Stimulated activated naive CD8-positive, alpha-beta T cell treated with anti-CD3 and anti-CD28 coated beads, Interleukin-15, Interleukin-2, amounts not matched to agents 100 ng/mL and 50 ng/mL, for 24 hours (primary cell): Measurements from ENCODE around the gene STEAP4.
"Not testable (repeated sequence)": the region's sequence is repeated elsewhere in the genome, so short reads cannot be mapped to it uniquely, and the experiment has no call there.

Experiments used
- H3K27ac Mint-ChIP-seq: one replicate; pipeline ENCODE4 v1.8.0; 2021; ENCODE audit warnings: mild to moderate bottlenecking, mixed read lengths
- H3K27me3 Mint-ChIP-seq: one replicate; pipeline ENCODE4 v1.8.0; 2021; ENCODE audit warnings: mixed read lengths
- H3K36me3 Mint-ChIP-seq: one replicate; pipeline ENCODE4 v1.8.0; 2021; ENCODE audit warnings: low read depth, mixed read lengths
- H3K4me1 Mint-ChIP-seq: one replicate; pipeline ENCODE4 v1.8.0; 2021; ENCODE audit warnings: low read depth, mixed read lengths
- H3K4me3 Mint-ChIP-seq: one replicate; pipeline ENCODE4 v1.8.0; 2021; ENCODE audit warnings: mild to moderate bottlenecking, mixed read lengths
- H3K9me3 Mint-ChIP-seq: one replicate; pipeline ENCODE4 v1.8.0; 2021; ENCODE audit warnings: mixed read lengths

Gene STEAP4

GRCh38 chr7:88268051-88268450 is 38.6 kb downstream of the STEAP4 start:
- H3K4me1 Mint-ChIP-seq, result no peaks in the 10 kb centered on the region
- H3K4me3 Mint-ChIP-seq, result no peak overlapping the region
- H3K27me3 Mint-ChIP-seq, result no peaks in the 10 kb centered on the region
- no peak overlapping the region for H3K27ac Mint-ChIP-seq
- H3K36me3 Mint-ChIP-seq, result no peaks in the 10 kb centered on the region
- H3K9me3 Mint-ChIP-seq, result no peaks in the 10 kb centered on the region

- Mint-ChIP-seq H3K27me3 (no peaks in the 10 kb centered on the region), H3K27ac (no peak overlapping the region), H3K9me3 (no peaks in the 10 kb centered on the region), H3K36me3 (no peaks in the 10 kb centered on the region), H3K4me1 (no peaks in the 10 kb centered on the region), H3K4me3 (no peak overlapping the region)
These were observed 39.3 kb downstream of the STEAP4 start for GRCh38 chr7:88267421-88267820.

GRCh38 chr7:88264987-88265386 is 41.7 kb downstream of the STEAP4 start:
- H3K27ac Mint-ChIP-seq, H3K36me3 Mint-ChIP-seq, H3K4me1 Mint-ChIP-seq: not testable (repeated sequence)

GRCh38 chr7:88262562-88262961 is 44.1 kb downstream of the STEAP4 start:
- Mint-ChIP-seq H3K4me1 (no peaks in the 10 kb centered on the region), H3K4me3 (no peak overlapping the region), H3K36me3 (no peaks in the 10 kb centered on the region), H3K27me3 (peaks cover 10% of the 10 kb centered on the region), H3K27ac (no peak overlapping the region), H3K9me3 (no peaks in the 10 kb centered on the region)

More at GRCh38 chr7:88264987-88265386, 41.7 kb downstream of the STEAP4 start:
- not testable (repeated sequence) for H3K9me3 Mint-ChIP-seq, H3K4me3 Mint-ChIP-seq, H3K27me3 Mint-ChIP-seq

- H3K9me3 Mint-ChIP-seq, result no peaks in the 10 kb centered on the region
- no peaks in the 10 kb centered on the region for H3K36me3 Mint-ChIP-seq
- no peak overlapping the region for H3K4me3 Mint-ChIP-seq
- no peak overlapping the region for H3K27ac Mint-ChIP-seq
- no peaks in the 10 kb centered on the region for H3K4me1 Mint-ChIP-seq
- H3K27me3 Mint-ChIP-seq, result peaks cover 15% of the 10 kb centered on the region
These were observed 46.0 kb downstream of the STEAP4 start for GRCh38 chr7:88260719-88261118.

- H3K27ac Mint-ChIP-seq, result no peak overlapping the region
- peaks cover 15% of the 10 kb centered on the region for H3K27me3 Mint-ChIP-seq
- H3K9me3 Mint-ChIP-seq, result no peaks in the 10 kb centered on the region
- H3K36me3 Mint-ChIP-seq, result no peaks in the 10 kb centered on the region
- H3K4me1 Mint-ChIP-seq, result no peaks in the 10 kb centered on the region
- H3K4me3 Mint-ChIP-seq, result no peak overlapping the region
These were observed 46.9 kb downstream of the STEAP4 start for GRCh38 chr7:88259656-88260380.

- Mint-ChIP-seq H3K27me3 (peaks cover 15% of the 10 kb centered on the region), H3K9me3 (peaks cover 13% of the 10 kb centered on the region)
- not testable (repeated sequence) for H3K4me3 Mint-ChIP-seq, H3K4me1 Mint-ChIP-seq, H3K27ac Mint-ChIP-seq, H3K36me3 Mint-ChIP-seq
These were observed 48.4 kb downstream of the STEAP4 start for GRCh38 chr7:88258296-88258695.

GRCh38 chr7:88256906-88257305 is 49.8 kb downstream of the STEAP4 start:
- peaks cover 15% of the 10 kb centered on the region for H3K27me3 Mint-ChIP-seq
- no peak overlapping the region for H3K27ac Mint-ChIP-seq
- no peaks in the 10 kb centered on the region for H3K4me1 Mint-ChIP-seq
- no peaks in the 10 kb centered on the region for H3K36me3 Mint-ChIP-seq
- H3K4me3 Mint-ChIP-seq, result no peak overlapping the region
- H3K9me3 Mint-ChIP-seq, result peaks cover 14% of the 10 kb centered on the region

- H3K27me3 Mint-ChIP-seq, result peaks cover 20% of the 10 kb centered on the region
- H3K36me3 Mint-ChIP-seq, result no peaks in the 10 kb centered on the region
- no peak overlapping the region for H3K4me3 Mint-ChIP-seq
- H3K9me3 Mint-ChIP-seq, result peaks cover 14% of the 10 kb centered on the region
- H3K27ac Mint-ChIP-seq, result no peak overlapping the region
- H3K4me1 Mint-ChIP-seq, result no peaks in the 10 kb centered on the region
These were observed 51.8 kb downstream of the STEAP4 start for GRCh38 chr7:88254721-88255424.

- Mint-ChIP-seq H3K4me3 (no peak overlapping the region), H3K9me3 (peaks cover 14% of the 10 kb centered on the region), H3K27me3 (peaks cover 21% of the 10 kb centered on the region), H3K27ac (no peak overlapping the region), H3K36me3 (no peaks in the 10 kb centered on the region), H3K4me1 (no peaks in the 10 kb centered on the region)
These were observed 53.1 kb downstream of the STEAP4 start for GRCh38 chr7:88253640-88254039.

- Mint-ChIP-seq H3K9me3 (no peaks in the 10 kb centered on the region), H3K4me3 (no peak overlapping the region), H3K4me1 (no peaks in the 10 kb centered on the region), H3K27me3 (peaks cover 32% of the 10 kb centered on the region), H3K36me3 (no peaks in the 10 kb centered on the region), H3K27ac (no peak overlapping the region)
These were observed 62.4 kb downstream of the STEAP4 start for GRCh38 chr7:88244258-88244657.

GRCh38 chr7:88243345-88243909 is 63.3 kb downstream of the STEAP4 start:
- Mint-ChIP-seq H3K4me1 (no peaks in the 10 kb centered on the region), H3K36me3 (no peaks in the 10 kb centered on the region), H3K27me3 (peaks cover 28% of the 10 kb centered on the region), H3K4me3 (no peak overlapping the region), H3K9me3 (no peaks in the 10 kb centered on the region), H3K27ac (no peak overlapping the region)

GRCh38 chr7:88239852-88240251 is 66.8 kb downstream of the STEAP4 start:
- no peaks in the 10 kb centered on the region for H3K9me3 Mint-ChIP-seq
- no peak overlapping the region for H3K27ac Mint-ChIP-seq
- peaks cover 22% of the 10 kb centered on the region for H3K27me3 Mint-ChIP-seq
- H3K4me1 Mint-ChIP-seq, result no peaks in the 10 kb centered on the region
- no peaks in the 10 kb centered on the region for H3K36me3 Mint-ChIP-seq
- no peak overlapping the region for H3K4me3 Mint-ChIP-seq

- no peaks in the 10 kb centered on the region for H3K36me3 Mint-ChIP-seq
- no peak overlapping the region for H3K27ac Mint-ChIP-seq
- H3K4me1 Mint-ChIP-seq, result no peaks in the 10 kb centered on the region
These were observed 72.9 kb downstream of the STEAP4 start for GRCh38 chr7:88233828-88234227.

GRCh38 chr7:88230646-88231045 is 76.0 kb downstream of the STEAP4 start:
- Mint-ChIP-seq H3K27ac (no peak overlapping the region), H3K27me3 (peaks cover 32% of the 10 kb centered on the region), H3K4me1 (no peaks in the 10 kb centered on the region), H3K9me3 (no peaks in the 10 kb centered on the region), H3K36me3 (no peaks in the 10 kb centered on the region), H3K4me3 (no peak overlapping the region)

More at GRCh38 chr7:88233828-88234227, 72.9 kb downstream of the STEAP4 start:
- Mint-ChIP-seq H3K4me3 (no peak overlapping the region), H3K9me3 (no peaks in the 10 kb centered on the region), H3K27me3 (peaks cover 17% of the 10 kb centered on the region)
